ENCODE data around the gene OPTN. TPM values are rescaled to one million over a fixed set of nuclear protein-coding genes. Genes with fewer than 3 reads are reported as not detected.
A peak's percentile ranks its signal among the peaks of the same experiment; 100 is the strongest.
"Not testable (repeated sequence)": the region's sequence is repeated elsewhere in the genome, so short reads cannot be mapped to it uniquely, and the experiment has no call there.

Gene OPTN
- 4.8 and 6.9 TPM in 2 replicates for total RNA-seq (2014; rRNA removed; shearing (Covaris generic))

- DNase-seq, result peak; percentile 95
- H3K27me3 ChIP-seq (ENCODE audit: control insufficient read depth, insufficient read depth, low read length), result peaks cover 3% of the 10 kb centered on the region; the same call in 1 of the 2 replicates
- peak within 1 kb of the TSS; percentile 63 for H3K4me3 ChIP-seq (ENCODE audit: insufficient read depth, low read depth, low read length)
- H3K36me3 ChIP-seq (replicated peaks; ENCODE audit: control insufficient read depth, insufficient read depth, low read length), result no peaks in the 10 kb centered on the region
Observed at GRCh38 chr10:13099666-13100348, at the start of gene OPTN. OPTN (plus strand) TSS chr10:13100163; CDS start chr10:13109123, 8,960 bp downstream.

- no peaks in the 10 kb centered on the region for H3K27me3 ChIP-seq (ENCODE audit: control insufficient read depth, insufficient read depth, low read length)
- no peak overlapping the region for H3K4me3 ChIP-seq (ENCODE audit: insufficient read depth, low read depth, low read length)
- H3K36me3 ChIP-seq (replicated peaks; ENCODE audit: control insufficient read depth, insufficient read depth, low read length), result no peaks in the 10 kb centered on the region
- no peak for DNase-seq
Observed at GRCh38 chr10:13051126-13051694, 48.8 kb upstream of the OPTN start.

DNA sequence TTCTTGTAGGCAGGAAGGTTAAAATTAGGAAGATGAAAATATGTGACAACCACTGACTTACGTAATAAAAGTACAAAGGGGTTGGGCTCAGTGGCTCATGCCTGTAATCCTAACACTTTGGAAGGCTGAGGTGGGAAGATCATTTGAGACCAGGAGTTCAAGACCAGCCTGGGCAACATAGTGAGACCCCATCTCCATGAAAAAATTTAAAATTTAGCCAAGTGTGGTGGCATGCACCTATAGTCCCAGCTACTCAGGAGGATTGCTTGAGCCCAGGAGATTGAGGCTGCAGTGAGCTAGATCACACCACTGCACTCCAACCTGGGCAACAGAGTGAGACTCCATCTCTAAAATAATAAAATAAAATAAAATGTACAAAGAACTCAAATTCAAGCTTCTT is 46.8 kb upstream of the OPTN start:
- not testable (repeated sequence) for H3K27me3 ChIP-seq (ENCODE audit: control insufficient read depth, insufficient read depth, low read length); H3K4me3 ChIP-seq (ENCODE audit: insufficient read depth, low read depth, low read length); DNase-seq; H3K36me3 ChIP-seq (replicated peaks; ENCODE audit: control insufficient read depth, insufficient read depth, low read length)

DNA sequence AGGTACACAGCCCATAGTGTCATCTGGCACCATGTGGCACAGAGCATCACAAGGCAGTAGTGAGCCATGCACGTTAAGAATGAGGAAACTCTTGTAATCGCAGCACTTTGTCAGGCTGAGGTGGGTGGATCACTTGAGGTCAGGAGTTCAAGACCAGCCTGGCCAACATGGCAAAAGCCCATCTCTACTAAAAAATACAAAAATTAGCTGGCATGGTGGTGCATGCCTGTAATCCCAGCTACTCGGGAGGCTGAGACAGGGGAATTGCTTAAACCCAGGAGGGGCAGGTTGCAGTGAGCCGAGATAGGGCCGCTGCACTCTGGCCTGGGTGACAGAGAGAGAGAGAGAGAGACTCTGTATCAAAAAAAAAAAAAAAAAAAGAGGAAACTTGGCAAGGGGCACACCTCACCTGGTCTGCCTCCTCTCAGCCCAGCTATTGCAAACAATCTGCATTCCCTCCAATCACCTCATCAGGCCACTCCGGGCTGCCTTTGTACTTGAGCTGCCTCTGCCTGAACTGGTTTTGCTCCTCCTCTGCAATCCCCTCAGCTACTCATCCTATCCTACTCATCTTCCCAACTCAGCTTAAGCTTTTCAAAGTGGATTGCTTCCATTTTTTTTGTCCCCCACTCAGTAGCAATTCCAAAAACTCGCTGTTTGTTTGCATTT is 46.0 kb upstream of the OPTN start:
- no peaks in the 10 kb centered on the region for H3K36me3 ChIP-seq (replicated peaks; ENCODE audit: control insufficient read depth, insufficient read depth, low read length)
- no peak overlapping the region for H3K4me3 ChIP-seq (ENCODE audit: insufficient read depth, low read depth, low read length)
- peak; percentile 26 for DNase-seq
- no peaks in the 10 kb centered on the region for H3K27me3 ChIP-seq (ENCODE audit: control insufficient read depth, insufficient read depth, low read length)

DNA sequence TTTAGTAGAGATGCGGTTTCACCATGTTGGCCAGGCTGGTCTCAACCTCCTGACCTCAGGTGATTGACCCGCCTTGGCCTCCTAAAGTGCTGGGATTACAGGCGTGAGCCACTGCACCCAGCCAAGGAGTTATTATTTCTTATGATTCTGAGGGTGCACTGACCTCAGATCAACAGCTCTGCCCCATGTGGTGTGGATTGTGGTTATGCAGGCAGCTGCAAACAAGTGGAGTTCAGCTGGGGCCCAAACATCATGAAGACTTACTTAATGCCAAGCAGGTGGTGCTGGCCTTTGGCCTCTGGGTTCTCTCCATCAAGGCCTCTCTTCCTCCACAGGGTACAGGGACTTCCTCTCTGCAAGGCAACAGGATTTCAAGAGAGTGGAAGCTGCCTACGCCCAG is 45.1 kb upstream of the OPTN start:
- no peak for DNase-seq
- Histone ChIP-seq H3K27me3 (ENCODE audit: control insufficient read depth, insufficient read depth, low read length) (no peaks in the 10 kb centered on the region), H3K4me3 (ENCODE audit: insufficient read depth, low read depth, low read length) (no peak overlapping the region), H3K36me3 (replicated peaks; ENCODE audit: control insufficient read depth, insufficient read depth, low read length) (no peaks in the 10 kb centered on the region)

GRCh38 chr10:13056456-13057077 is 43.4 kb upstream of the OPTN start:
- no peaks in the 10 kb centered on the region for H3K36me3 ChIP-seq (replicated peaks; ENCODE audit: control insufficient read depth, insufficient read depth, low read length)
- DNase-seq, result peak; percentile 47
- H3K4me3 ChIP-seq (ENCODE audit: insufficient read depth, low read depth, low read length), result no peak overlapping the region
- H3K27me3 ChIP-seq (ENCODE audit: control insufficient read depth, insufficient read depth, low read length), result no peaks in the 10 kb centered on the region

DNA sequence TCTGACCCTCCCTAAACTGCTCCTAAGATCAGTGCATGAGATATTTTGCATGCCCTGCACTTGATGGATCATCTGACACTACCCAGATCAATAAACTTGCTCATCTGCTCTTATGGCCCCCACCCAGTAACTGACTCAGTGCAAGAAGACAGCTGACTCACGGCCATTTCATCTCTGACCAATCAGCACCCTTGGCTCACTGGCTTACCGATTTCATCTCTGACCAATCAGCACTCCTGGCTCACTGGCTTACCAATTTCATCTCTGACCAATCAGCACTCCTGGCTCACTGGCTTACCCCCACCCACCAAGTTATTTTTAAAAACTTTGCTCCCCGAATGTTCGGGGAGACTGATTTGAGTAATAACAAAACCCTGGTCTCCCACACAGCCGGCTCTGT is 37.2 kb upstream of the OPTN start:
- Histone ChIP-seq H3K27me3 (ENCODE audit: control insufficient read depth, insufficient read depth, low read length) (no peaks in the 10 kb centered on the region), H3K4me3 (ENCODE audit: insufficient read depth, low read depth, low read length) (no peak overlapping the region), H3K36me3 (replicated peaks; ENCODE audit: control insufficient read depth, insufficient read depth, low read length) (no peaks in the 10 kb centered on the region)
- DNase-seq, result no peak

DNA sequence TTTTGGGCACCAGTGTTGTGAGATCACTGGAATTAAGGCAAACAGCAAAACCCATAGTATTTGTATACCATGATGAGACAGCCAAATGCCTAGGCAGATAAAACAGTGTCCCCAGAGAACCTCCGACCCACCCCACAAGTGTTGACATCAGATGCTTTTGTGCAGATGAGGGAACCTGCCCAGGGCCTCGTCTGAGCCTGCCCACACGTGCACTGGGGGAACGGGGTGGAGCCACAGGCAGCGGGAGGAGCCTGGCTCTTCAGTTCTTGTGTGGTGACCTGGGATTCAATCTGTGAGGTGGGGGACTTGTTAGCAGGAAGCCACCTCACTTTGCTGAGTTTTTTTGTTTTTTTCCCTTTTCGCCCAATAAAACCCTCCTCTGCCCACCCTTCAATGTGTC is 33.4 kb upstream of the OPTN start:
- Histone ChIP-seq H3K36me3 (replicated peaks; ENCODE audit: control insufficient read depth, insufficient read depth, low read length) (no peaks in the 10 kb centered on the region), H3K4me3 (ENCODE audit: insufficient read depth, low read depth, low read length) (no peak overlapping the region), H3K27me3 (ENCODE audit: control insufficient read depth, insufficient read depth, low read length) (no peaks in the 10 kb centered on the region)
- DNase-seq, result no peak

DNA sequence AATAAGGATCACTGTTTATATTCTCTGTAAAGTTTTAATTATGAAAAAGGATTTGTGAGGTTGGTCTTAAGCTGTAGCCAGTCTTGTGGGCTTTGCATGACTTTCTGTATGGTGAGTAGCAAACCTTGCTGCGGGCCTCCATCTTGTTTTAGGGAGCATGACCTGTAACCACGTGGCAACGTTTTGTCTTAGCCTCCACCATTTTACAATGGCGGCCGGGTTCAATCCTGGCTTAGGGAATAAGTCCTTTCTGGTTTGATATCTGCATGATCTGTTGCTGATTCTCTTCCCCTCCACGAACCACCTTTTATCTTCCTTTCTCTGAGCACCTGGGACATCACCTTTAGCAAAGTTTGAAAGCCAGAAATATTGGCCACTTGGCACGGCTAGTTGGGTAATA is 32.5 kb upstream of the OPTN start:
- Histone ChIP-seq H3K4me3 (ENCODE audit: insufficient read depth, low read depth, low read length) (no peak overlapping the region), H3K27me3 (ENCODE audit: control insufficient read depth, insufficient read depth, low read length) (no peaks in the 10 kb centered on the region), H3K36me3 (replicated peaks; ENCODE audit: control insufficient read depth, insufficient read depth, low read length) (no peaks in the 10 kb centered on the region)
- DNase-seq, result no peak

DNA sequence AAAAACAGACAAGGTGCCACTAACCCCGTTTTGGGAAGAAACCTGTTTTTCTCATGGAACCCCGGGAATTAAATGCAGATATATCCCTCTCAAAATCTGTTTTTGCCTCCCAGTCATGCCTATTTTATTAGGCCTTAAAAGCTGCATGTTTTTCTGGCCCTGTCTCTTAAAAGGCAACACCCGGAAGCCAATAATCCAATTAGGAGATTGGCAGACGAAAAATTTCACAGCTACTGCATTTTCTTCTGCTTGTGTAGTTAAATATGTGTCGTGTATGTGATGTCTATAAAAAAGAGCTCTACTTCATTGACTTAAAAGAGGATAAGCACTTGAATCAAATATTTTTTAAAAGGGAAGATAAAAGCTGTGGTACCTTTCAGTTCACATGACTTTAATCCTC is 31.9 kb upstream of the OPTN start:
- no peak for DNase-seq
- Histone ChIP-seq H3K36me3 (replicated peaks; ENCODE audit: control insufficient read depth, insufficient read depth, low read length) (no peaks in the 10 kb centered on the region), H3K4me3 (ENCODE audit: insufficient read depth, low read depth, low read length) (no peak overlapping the region), H3K27me3 (ENCODE audit: control insufficient read depth, insufficient read depth, low read length) (no peaks in the 10 kb centered on the region)

GRCh38 chr10:13068484-13068883 is 31.5 kb upstream of the OPTN start:
- Histone ChIP-seq H3K36me3 (replicated peaks; ENCODE audit: control insufficient read depth, insufficient read depth, low read length) (no peaks in the 10 kb centered on the region), H3K4me3 (ENCODE audit: insufficient read depth, low read depth, low read length) (no peak overlapping the region), H3K27me3 (ENCODE audit: control insufficient read depth, insufficient read depth, low read length) (no peaks in the 10 kb centered on the region)
- no peak for DNase-seq

- no peak for DNase-seq
- Histone ChIP-seq H3K4me3 (ENCODE audit: insufficient read depth, low read depth, low read length) (no peak overlapping the region), H3K27me3 (ENCODE audit: control insufficient read depth, insufficient read depth, low read length) (no peaks in the 10 kb centered on the region), H3K36me3 (replicated peaks; ENCODE audit: control insufficient read depth, insufficient read depth, low read length) (no peaks in the 10 kb centered on the region)
Observed at GRCh38 chr10:13072339-13072738, 27.6 kb upstream of the OPTN start.

GRCh38 chr10:13074563-13075451 is 25.2 kb upstream of the OPTN start:
- no peak overlapping the region for H3K4me3 ChIP-seq (ENCODE audit: insufficient read depth, low read depth, low read length)
- H3K27me3 ChIP-seq (ENCODE audit: control insufficient read depth, insufficient read depth, low read length), result no peaks in the 10 kb centered on the region
- H3K36me3 ChIP-seq (replicated peaks; ENCODE audit: control insufficient read depth, insufficient read depth, low read length), result no peaks in the 10 kb centered on the region
- DNase-seq, result peak; percentile 85
